Heart right ventricle (tissue), 16 donors: ENCODE measurements around the gene ATP2A3. TPM values are rescaled to one million over a fixed set of nuclear protein-coding genes. Genes with fewer than 3 reads are reported as not detected.
A peak's percentile ranks its signal among the peaks of the same experiment; 100 is the strongest.

Experiments used
- ATAC-seq, 8 donors: fragments of 200-7000 bp; cut with Tn5 transposase; one replicate each; pipeline ENCODE4 v1.9.1; 2020; ENCODE audit warnings: mild to moderate bottlenecking in 8 of 8, moderate library complexity in 8 of 8, moderate number of reproducible peaks in 1 of 8
- DNase-seq, 2 donors: peaks; one replicate each; pipeline ENCODE4 v3.0.0-alpha.2; 2020
- H3K27ac ChIP-seq, 10 donors: fragments of 200-600 bp; sonication (generic) in 2 of 10; one replicate each; pipeline versions ENCODE4 v1.5.0 to v1.8.0; 2020 to 2022; ENCODE audit warnings: mild to moderate bottlenecking in 3 of 10
- H3K27me3 ChIP-seq, 7 donors: fragments of 200-600 bp; one replicate each; pipeline ENCODE4 v1.8.0; 2021 to 2022; ENCODE audit warnings: mild to moderate bottlenecking in 2 of 7
- H3K36me3 ChIP-seq, 9 donors: fragments of 200-600 bp; sonication (generic) in 1 of 9; one replicate each; pipeline versions ENCODE4 v1.5.0 to v1.8.0; 2020 to 2022; ENCODE audit warnings: mild to moderate bottlenecking in 2 of 9
- H3K4me1 ChIP-seq, 9 donors: fragments of 200-600 bp; sonication (generic) in 1 of 9; one replicate each; pipeline versions ENCODE4 v1.5.0 to v1.8.0; 2020 to 2022; ENCODE audit warnings: mild to moderate bottlenecking in 4 of 9
- H3K4me3 ChIP-seq, 10 donors: fragments of 200-600 bp; sonication (generic) in 2 of 10; one replicate each; pipeline versions ENCODE4 v1.5.0 to v1.8.0; 2020 to 2022; ENCODE audit warnings: mild to moderate bottlenecking in 7 of 10, moderate library complexity in 2 of 10
- H3K9me3 ChIP-seq, 11 donors: fragments of 200-600 bp in 10 of 11; sonication (generic) in 2 of 11; one replicate each; pipeline versions ENCODE4 v1.5.0 to v1.8.0; 2013 to 2022; ENCODE audit warnings: mild to moderate bottlenecking in 2 of 11, control low read depth in 1 of 11, moderate library complexity in 1 of 11
- WGBS, 2 donors: extraction: QIAGEN DNeasy Blood & Tissue Kit; methylation state at CpG; one replicate each; pipeline ENCODE4 v1.1.7; 2013; ENCODE audit warnings: inconsistent platforms in 1 of 2; 5-methylcytosine and 5-hydroxymethylcytosine counted together
- intact Hi-C, 10 donors: fragments of 100-400 bp; cut with DNase I; formaldehyde crosslinking; loops; one replicate each; pipeline versions ENCODE4 v1.11.1 to v1.14.2; 2022
- polyA plus RNA-seq, 2 donors: library from polyadenylated mRNA; stranded (reverse); fragments of 200-250 nt; gene quantifications; one replicate each; pipeline ENCODE4 v1.2.3, GENCODE V29; 2013
- total RNA-seq, 10 donors: library from RNA; stranded (reverse); fragmentation: NEBNext Ultra II Directional in 3 of 10; extraction: Animal tissue kit (Norgen Biotek cat#: 25700) in 3 of 10; gene quantifications; one replicate each; pipeline versions ENCODE4 v1.2.1 to v1.2.4, GENCODE V29; 2021 to 2023
- TF ChIP-seq, protein P1 (sequence below), 9 donors: fragments of 200-600 bp; sonication (generic) in 2 of 9; IDR thresholded peaks; one replicate each; pipeline versions ENCODE4 v1.5.0 to v1.8.0; 2021 to 2022; ENCODE audit warnings: antibody characterized with exemption in 9 of 9, mild to moderate bottlenecking in 5 of 9, moderate library complexity in 1 of 9
- donor health status: Arrhythmogenic right ventricular cardiomyopathy.
- donor health status: ischemic (EF 13 %, LVEDD 7.1; RV severe dilation, severe dysfunction).
- donor health status: healthy with polysubstance abuse.
- donor health status: DM: no; HTN: yes; CAD: no.
- donor health status: DM: no; HTN: no; CAD: no.
- donor health status: ischemic (EF 25% LVEDD 6.9; RV normal size, moderate dysfunction).
- donor health status: ischemic (EF 25% LVEDD 5.7; RV mildly dilated, moderate dysfunction).
- donor health status: healthy.
- donor health status: DM: yes; HTN: yes; CAD: no.
- donor health status: Ischemic cardiomyopathy.
- donor health status: ischemic (EF 35%, LVEDD 5.7; RV mildly dilated, moderate dysfunction).
- donor health status: nonischemic (EF 11% LVEDD 7.7; RV severe dilation, severe dysfunction).
- donor health status: DM: yes; HTN: yes; CAD: no.
- donor health status: PGD.
- donor health status: ischemic (EF 29% LVEDD 5.4; RV normal size, mild dysfunction).
- donor health status: nonischemic (EF 23%, LVEDD 6.1; RV moderate dilation, normal function).

ATP2A3 gene
- total and polyA plus RNA-seq, 12 donors, result 4.3 to 11.0 (median 7.3) TPM

DNA sequence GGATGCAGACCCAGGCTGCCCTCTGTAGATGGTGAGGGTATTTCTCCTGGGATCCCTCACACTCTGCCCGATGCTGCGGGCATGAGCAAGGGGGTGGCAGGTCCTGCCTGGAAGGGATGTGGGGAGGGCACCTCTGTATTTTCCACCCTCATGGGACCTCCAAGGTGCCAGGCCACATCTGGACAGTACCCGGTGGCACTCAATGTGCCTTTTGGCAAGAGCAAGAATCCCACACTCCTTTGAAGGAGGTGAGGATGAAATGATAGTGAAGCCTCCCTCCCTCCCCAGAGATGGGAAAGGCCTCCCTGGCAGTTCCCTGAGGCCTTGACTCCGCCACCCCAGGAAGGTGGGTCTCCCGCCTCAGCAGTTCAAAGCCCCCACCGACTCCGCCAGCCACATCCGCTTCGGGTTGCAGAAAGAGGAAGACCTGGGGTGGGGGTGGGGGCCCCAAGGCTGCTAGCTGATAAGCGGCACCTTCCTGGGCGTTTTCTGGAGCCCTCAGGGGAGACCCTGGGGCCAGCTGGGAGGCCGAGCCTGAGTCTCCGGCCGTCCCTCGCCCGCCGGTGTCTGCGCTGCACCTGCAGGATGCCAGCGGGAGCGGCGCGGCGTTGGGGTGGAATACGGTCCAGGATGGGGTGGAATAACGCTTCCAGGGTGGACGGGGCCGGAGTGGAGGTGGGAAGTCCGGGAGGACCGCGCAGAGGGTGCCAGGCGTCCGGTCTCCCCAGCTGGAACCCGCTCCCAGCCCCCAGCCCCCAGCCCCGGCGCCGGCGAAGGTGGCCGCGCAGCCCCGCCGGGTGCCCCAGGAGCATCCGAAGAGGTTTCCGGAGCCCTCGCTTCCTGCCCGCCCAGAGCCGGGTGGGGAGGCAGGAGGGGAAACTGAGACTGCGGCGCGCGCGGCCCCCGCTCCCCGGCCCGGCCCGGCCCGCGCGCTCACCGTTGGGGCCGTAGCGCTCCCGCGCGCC is 718 bp downstream of the ATP2A3 start:
- Histone ChIP-seq H3K4me3 (peak overlapping the region in 9 of 10 donors; percentile 27 to 71 (median 57)), H3K36me3 (no peaks in the 10 kb centered on the region), H3K9me3 (no peaks in the 10 kb centered on the region), H3K27ac (peak overlapping the region in 6 of 10 donors; percentile 13 to 90 (median 40)), H3K4me1 (peaks cover 7 to 62% (median 32%) of the 10 kb centered on the region in 9 donors), H3K27me3 (peaks cover 3 to 38% (median 24%) of the 10 kb centered on the region in 7 donors)
- TF ChIP-seq, protein P1, sequence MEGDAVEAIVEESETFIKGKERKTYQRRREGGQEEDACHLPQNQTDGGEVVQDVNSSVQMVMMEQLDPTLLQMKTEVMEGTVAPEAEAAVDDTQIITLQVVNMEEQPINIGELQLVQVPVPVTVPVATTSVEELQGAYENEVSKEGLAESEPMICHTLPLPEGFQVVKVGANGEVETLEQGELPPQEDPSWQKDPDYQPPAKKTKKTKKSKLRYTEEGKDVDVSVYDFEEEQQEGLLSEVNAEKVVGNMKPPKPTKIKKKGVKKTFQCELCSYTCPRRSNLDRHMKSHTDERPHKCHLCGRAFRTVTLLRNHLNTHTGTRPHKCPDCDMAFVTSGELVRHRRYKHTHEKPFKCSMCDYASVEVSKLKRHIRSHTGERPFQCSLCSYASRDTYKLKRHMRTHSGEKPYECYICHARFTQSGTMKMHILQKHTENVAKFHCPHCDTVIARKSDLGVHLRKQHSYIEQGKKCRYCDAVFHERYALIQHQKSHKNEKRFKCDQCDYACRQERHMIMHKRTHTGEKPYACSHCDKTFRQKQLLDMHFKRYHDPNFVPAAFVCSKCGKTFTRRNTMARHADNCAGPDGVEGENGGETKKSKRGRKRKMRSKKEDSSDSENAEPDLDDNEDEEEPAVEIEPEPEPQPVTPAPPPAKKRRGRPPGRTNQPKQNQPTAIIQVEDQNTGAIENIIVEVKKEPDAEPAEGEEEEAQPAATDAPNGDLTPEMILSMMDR (IDR thresholded peaks at IDR 0.05), result no peak
- WGBS, 2 donors, result 9 to 10% methylated on average over 59 to 64 of the region's 64 CpGs
- ATAC-seq (peak in 3 of 8 donors; percentile 16 to 26 (median 20)), DNase-seq (no peak)
- intact Hi-C loops, result no loop called here

DNA sequence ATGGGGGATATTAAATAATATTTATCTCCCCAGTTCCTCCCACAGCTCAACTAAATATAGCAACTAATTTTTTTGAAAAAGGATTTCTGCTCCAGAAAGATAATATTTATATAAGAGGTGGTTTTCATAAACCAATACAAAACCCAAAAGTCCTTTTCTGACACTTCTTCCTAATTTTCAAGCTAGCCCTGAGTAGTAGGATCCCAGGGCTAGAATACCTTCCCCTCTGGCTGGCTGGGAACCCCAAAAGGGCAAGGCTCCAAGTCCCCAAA is 1.3 kb downstream of the ATP2A3 start:
- no peak for ATAC-seq
- peaks cover 0 to 4% (median 0%) of the 10 kb centered on the region in 9 donors for H3K36me3 ChIP-seq
- H3K27ac ChIP-seq, result peak overlapping the region in 1 of 10 donors; percentile 90
- H3K4me1 ChIP-seq, result peaks cover 7 to 62% (median 32%) of the 10 kb centered on the region in 9 donors
- intact Hi-C loops, result no loop called here
- no peaks in the 10 kb centered on the region for H3K9me3 ChIP-seq
- TF ChIP-seq, protein P1 (IDR thresholded peaks at IDR 0.05), result no peak
- peak overlapping the region in 6 of 10 donors; percentile 48 to 71 (median 58) for H3K4me3 ChIP-seq
- H3K27me3 ChIP-seq, result peaks cover 3 to 38% (median 24%) of the 10 kb centered on the region in 7 donors
- DNase-seq, result no peak

DNA sequence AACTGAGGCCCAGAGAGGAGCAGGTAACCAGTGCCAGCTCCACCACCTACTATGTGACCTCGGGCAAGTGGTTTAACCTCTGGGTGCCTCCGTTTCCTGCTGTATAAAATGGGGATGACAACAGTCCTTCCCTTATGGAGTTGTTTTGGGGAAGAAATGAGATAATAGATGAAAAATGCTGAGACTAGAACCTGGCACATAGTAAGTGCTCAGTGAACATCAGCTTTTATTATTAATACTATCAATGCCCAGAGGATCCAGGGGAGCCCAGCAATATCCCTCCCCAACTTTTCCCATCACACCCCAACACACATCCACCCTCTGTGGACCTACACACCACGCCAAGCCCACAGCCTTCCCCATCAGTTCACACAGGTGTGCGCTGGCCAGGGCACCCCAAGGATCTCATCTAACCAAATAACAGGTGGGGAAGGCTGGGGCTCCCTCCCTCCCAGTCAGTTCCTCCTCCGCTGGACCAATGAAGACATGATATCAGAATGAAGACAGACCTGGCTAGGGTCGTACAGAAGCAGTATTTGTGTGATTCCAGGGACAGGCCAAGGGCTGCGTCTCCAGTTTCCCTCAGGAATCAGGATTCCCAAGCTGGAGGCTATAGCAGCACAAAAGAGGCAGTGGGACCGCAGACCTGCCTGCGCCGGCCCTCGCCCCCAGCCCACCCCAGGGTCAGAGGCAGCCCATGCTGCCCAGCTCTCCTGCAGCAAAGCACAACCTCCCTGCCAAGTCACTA is 1.8 kb downstream of the ATP2A3 start:
- DNase-seq, result no peak
- Histone ChIP-seq H3K27ac (peak overlapping the region in 1 of 10 donors; percentile 90), H3K4me3 (peak overlapping the region in 2 of 10 donors; percentile 57 to 71)

More for the DNA sequence above, 1.8 kb downstream of the ATP2A3 start:
- Histone ChIP-seq H3K4me1 (peaks cover 7 to 62% (median 32%) of the 10 kb centered on the region in 9 donors), H3K27me3 (peaks cover 3 to 38% (median 24%) of the 10 kb centered on the region in 7 donors), H3K36me3 (peaks cover 0 to 6% (median 0%) of the 10 kb centered on the region in 9 donors), H3K9me3 (no peaks in the 10 kb centered on the region)
- TF ChIP-seq, protein P1 (IDR thresholded peaks at IDR 0.05), result no peak
- 77 to 81% methylated on average over 11 of the region's 11 CpGs for WGBS, 2 donors
- no peak for ATAC-seq
- intact Hi-C loops, result no loop called here
